Muscle of arm (tissue), 12 donors: ENCODE results near the gene RASL10B. TPM values are rescaled to one million over a fixed set of nuclear protein-coding genes. Genes with fewer than 3 reads are reported as not detected.

Experiments
- DNase-seq: peaks from one replicate; pipeline ENCODE4 v3.0.0-alpha.2; 2013
- polyA plus RNA-seq, 12 donors: library from polyadenylated mRNA; unstranded; fragments of 120-200 nt; gene quantifications; one replicate each; pipeline ENCODE4 v1.2.1, GENCODE V29; 2013; ENCODE audit not compliant: insufficient read length in 12 of 12

RASL10B gene
- polyA plus RNA-seq, 12 donors, result 1.4 to 4.3 (median 2.4) TPM; not detected in 1

GRCh38 chr17:35716897-35717465, 14.5 kb upstream of the RASL10B start:
- DNase-seq, result no peak

- no peak for DNase-seq
Observed at GRCh38 chr17:35717475-35717874, 14.0 kb upstream of the RASL10B start.

- no peak for DNase-seq
Observed at GRCh38 chr17:35723735-35724134, 7.7 kb upstream of the RASL10B start.

GRCh38 chr17:35725058-35725457, 6.4 kb upstream of the RASL10B start:
- no peak for DNase-seq

GRCh38 chr17:35725802-35726126, 5.7 kb upstream of the RASL10B start:
- DNase-seq, result no peak

- no peak for DNase-seq
Observed at GRCh38 chr17:35726127-35726952, 5.1 kb upstream of the RASL10B start.

- no peak for DNase-seq
Observed at GRCh38 chr17:35726953-35727460, 4.4 kb upstream of the RASL10B start.

GRCh38 chr17:35727635-35728034, 3.8 kb upstream of the RASL10B start:
- no peak for DNase-seq

- no peak for DNase-seq
Observed at GRCh38 chr17:35728551-35728950, 2.9 kb upstream of the RASL10B start.

- DNase-seq, result no peak
Observed at GRCh38 chr17:35729405-35729833, 2.0 kb upstream of the RASL10B start.

GRCh38 chr17:35730400-35731005, 936 bp upstream of the RASL10B start:
- no peak for DNase-seq

- DNase-seq, result no peak
Observed at GRCh38 chr17:35731917-35732805, 722 bp downstream of the RASL10B start.

GRCh38 chr17:35732806-35733136, 1.3 kb downstream of the RASL10B start:
- DNase-seq, result no peak

GRCh38 chr17:35733366-35733765, 1.9 kb downstream of the RASL10B start:
- no peak for DNase-seq

- DNase-seq, result no peak
Observed at GRCh38 chr17:35734396-35734795, 3.0 kb downstream of the RASL10B start.

- no peak for DNase-seq
Observed at GRCh38 chr17:35735036-35735805, 3.8 kb downstream of the RASL10B start.

- DNase-seq, result no peak
Observed at GRCh38 chr17:35736236-35736635, 4.8 kb downstream of the RASL10B start.

GRCh38 chr17:35738519-35739133, 7.2 kb downstream of the RASL10B start:
- no peak for DNase-seq

GRCh38 chr17:35740216-35740615, 8.8 kb downstream of the RASL10B start:
- DNase-seq, result no peak

GRCh38 chr17:35740997-35741931, 9.8 kb downstream of the RASL10B start:
- no peak for DNase-seq
